Neutrophil (primary cell): ENCODE measurements around the gene HAGH.

Source experiments
- H3K27ac ChIP-seq: fragments of 200-600 bp; sonication (generic); 2 replicates; pipeline ENCODE4 v1.5.1; 2016; ENCODE audit warnings: mild to moderate bottlenecking, moderate library complexity
- H3K27me3 ChIP-seq: fragments of 200-600 bp; sonication (generic); 2 replicates; pipeline ENCODE4 v1.6.0; 2016; ENCODE audit warnings: mild to moderate bottlenecking
- H3K36me3 ChIP-seq: fragments of 200-600 bp; sonication (generic); 2 replicates; pipeline ENCODE4 v1.5.1; 2017
- H3K4me1 ChIP-seq, 2 experiments: fragments of 200-600 bp in 1 of 2; sonication (generic) in 1 of 2; 1 replicate in 1 of 2; 2 replicates in 1 of 2; pipeline versions ENCODE4 v1.5.1 to v1.6.1; 2013 to 2016; ENCODE audit warnings: low read depth in 1 of 2, low read length in 1 of 2, mild to moderate bottlenecking in 1 of 2, moderate library complexity in 1 of 2; ENCODE audit not compliant: control insufficient read depth in 1 of 2, insufficient read depth in 1 of 2
- H3K4me3 ChIP-seq, 2 experiments: fragments of 200-600 bp in 1 of 2; sonication (generic) in 1 of 2; 1 replicate in 1 of 2; 2 replicates in 1 of 2; pipeline ENCODE4 v1.5.1; 2013 to 2016; ENCODE audit warnings: low read depth in 1 of 2, low read length in 1 of 2, mild to moderate bottlenecking in 1 of 2, moderate library complexity in 1 of 2
- H3K9me3 ChIP-seq: fragments of 200-600 bp; sonication (generic); 2 replicates; pipeline ENCODE4 v1.5.1; 2016
- TF ChIP-seq, protein P1 (sequence below): fragments of 200-600 bp; sonication (generic); IDR thresholded peaks from 2 replicates; pipeline ENCODE4 v1.5.1; 2016; ENCODE audit warnings: antibody characterized with exemption

HAGH gene

DNA sequence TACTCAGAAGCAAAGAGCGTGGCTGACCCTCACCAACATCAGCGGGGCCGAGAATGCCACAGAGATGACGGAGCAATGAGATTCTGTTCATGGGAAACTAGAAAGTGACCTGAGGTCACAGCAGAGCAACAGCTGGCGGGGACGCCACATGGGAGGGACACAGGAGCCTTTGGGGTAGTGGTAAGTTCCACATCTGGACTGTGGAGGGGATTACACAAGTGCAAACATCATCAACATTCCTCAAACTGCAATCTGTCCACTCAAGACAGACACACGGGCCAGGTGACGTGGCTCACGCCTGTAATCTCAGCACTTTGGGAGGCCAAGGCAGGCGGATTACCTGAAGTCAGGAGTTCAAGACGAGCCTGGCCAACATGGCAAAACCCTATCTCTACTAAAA is 11.2 kb downstream of the HAGH start:
- TF ChIP-seq, protein P1, sequence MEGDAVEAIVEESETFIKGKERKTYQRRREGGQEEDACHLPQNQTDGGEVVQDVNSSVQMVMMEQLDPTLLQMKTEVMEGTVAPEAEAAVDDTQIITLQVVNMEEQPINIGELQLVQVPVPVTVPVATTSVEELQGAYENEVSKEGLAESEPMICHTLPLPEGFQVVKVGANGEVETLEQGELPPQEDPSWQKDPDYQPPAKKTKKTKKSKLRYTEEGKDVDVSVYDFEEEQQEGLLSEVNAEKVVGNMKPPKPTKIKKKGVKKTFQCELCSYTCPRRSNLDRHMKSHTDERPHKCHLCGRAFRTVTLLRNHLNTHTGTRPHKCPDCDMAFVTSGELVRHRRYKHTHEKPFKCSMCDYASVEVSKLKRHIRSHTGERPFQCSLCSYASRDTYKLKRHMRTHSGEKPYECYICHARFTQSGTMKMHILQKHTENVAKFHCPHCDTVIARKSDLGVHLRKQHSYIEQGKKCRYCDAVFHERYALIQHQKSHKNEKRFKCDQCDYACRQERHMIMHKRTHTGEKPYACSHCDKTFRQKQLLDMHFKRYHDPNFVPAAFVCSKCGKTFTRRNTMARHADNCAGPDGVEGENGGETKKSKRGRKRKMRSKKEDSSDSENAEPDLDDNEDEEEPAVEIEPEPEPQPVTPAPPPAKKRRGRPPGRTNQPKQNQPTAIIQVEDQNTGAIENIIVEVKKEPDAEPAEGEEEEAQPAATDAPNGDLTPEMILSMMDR: no peak
- peaks cover 77% of the 10 kb centered on the region for H3K36me3 ChIP-seq
- no peak overlapping the region for H3K27ac ChIP-seq

DNA sequence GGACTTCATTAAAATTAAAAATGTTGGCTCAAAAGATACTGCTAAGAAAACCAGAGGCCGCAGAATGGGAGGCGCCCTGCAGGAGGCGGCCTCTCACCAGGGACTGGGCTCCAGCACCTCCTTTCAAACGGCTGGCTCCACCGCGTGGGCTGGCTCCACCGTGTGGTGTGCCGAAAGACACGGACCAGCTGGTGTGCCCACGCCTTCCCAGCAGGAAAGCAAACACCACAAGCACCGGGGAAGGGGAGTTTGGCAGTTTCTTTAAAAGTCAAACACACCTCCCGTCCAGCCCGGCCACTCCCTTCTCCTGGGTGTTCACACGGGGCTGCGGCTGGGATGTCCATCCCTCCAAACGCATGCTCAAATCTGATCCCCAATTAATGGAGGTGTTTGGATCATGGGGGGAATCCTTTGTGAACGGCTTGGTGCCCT is 13.9 kb downstream of the HAGH start:
- peaks cover 75% of the 10 kb centered on the region for H3K36me3 ChIP-seq
- TF ChIP-seq, protein P1: no peak
- no peaks in the 10 kb centered on the region for H3K4me1 ChIP-seq
- H3K27ac ChIP-seq: no peak overlapping the region
- no peak overlapping the region for H3K4me3 ChIP-seq
- H3K9me3 ChIP-seq: no peaks in the 10 kb centered on the region
- no peaks in the 10 kb centered on the region for H3K27me3 ChIP-seq

More for the DNA sequence above, 11.2 kb downstream of the HAGH start:
- Histone ChIP-seq H3K9me3 (no peaks in the 10 kb centered on the region), H3K4me3 (no peak overlapping the region), H3K4me1 (no peaks in the 10 kb centered on the region), H3K27me3 (no peaks in the 10 kb centered on the region)

DNA sequence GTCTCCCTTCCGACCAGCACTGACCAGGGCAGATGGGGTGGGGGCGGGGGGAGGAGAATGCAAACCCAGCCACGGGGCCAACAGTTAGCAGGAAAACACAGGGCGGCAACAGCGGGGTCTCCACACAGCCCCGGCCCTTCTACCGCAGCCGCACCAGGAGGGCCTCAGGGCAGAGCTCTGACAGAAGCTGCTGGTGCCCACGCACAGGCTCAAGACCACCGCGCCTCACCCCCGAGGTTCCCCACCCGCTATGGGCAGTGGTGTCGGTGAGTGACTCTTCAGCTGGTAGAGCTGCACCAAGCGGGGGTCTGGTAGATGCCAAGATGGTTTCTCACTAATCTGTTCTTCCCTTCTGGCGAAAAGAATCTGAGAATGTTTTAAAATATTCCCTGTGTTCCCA is 16.1 kb downstream of the HAGH start:
- Histone ChIP-seq H3K4me1 (no peaks in the 10 kb centered on the region), H3K27me3 (no peaks in the 10 kb centered on the region), H3K27ac (no peak overlapping the region), H3K9me3 (no peaks in the 10 kb centered on the region), H3K36me3 (peaks cover 70% of the 10 kb centered on the region), H3K4me3 (no peak overlapping the region)
- TF ChIP-seq, protein P1: no peak

DNA sequence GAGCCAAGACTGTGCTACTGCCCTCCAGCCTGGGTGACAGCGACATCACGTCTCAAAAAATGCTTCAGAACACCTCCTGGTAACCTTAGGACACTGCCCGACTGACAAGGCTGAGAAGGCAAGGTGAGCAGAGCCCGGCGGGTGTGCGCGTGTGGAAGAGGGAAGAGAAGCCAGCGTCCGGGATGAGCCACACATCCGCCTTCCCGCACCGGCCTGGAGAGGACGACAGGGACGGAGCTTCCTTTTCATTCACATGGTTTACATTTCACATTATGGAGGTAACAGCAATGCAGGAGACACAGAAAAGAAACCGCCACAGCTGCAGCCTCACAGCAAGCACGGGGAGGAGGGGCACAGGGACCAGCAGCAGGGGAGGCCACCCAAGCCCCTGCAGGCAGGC is 16.5 kb downstream of the HAGH start:
- H3K36me3 ChIP-seq: peaks cover 69% of the 10 kb centered on the region
- no peaks in the 10 kb centered on the region for H3K27me3 ChIP-seq
- H3K27ac ChIP-seq: no peak overlapping the region
- no peaks in the 10 kb centered on the region for H3K4me1 ChIP-seq
- H3K9me3 ChIP-seq: no peaks in the 10 kb centered on the region
- H3K4me3 ChIP-seq: no peak overlapping the region
- TF ChIP-seq, protein P1: no peak

DNA sequence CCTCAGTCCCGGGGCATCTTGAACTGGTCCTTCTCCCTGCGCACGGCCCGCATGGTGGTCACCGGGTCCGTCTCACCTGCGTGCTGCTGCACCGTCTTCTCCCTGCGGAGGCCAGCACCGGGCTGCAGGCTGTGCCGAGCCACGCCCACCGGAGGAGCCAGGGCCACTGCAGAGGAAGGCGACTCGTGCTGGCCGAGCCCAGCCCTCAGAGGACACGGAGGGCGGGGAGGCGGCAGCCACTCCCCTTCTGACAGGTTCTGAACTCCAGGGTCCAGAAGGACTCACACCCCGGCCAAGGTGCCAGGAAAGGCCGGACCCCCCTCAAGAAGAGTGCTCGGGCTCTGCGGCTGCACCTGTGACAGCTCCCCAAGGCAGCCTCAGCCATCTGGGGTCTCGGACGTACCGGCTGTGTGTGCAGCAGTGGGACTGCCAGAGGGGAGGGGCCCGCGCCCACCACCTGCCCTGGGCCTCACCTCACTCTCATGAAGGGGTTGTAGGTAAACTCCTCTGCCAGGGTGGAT is 17.3 kb downstream of the HAGH start:
- TF ChIP-seq, protein P1: no peak
- Histone ChIP-seq H3K27me3 (no peaks in the 10 kb centered on the region), H3K9me3 (no peaks in the 10 kb centered on the region), H3K4me1 (no peaks in the 10 kb centered on the region), H3K27ac (no peak overlapping the region), H3K36me3 (peaks cover 64% of the 10 kb centered on the region), H3K4me3 (no peak overlapping the region)

DNA sequence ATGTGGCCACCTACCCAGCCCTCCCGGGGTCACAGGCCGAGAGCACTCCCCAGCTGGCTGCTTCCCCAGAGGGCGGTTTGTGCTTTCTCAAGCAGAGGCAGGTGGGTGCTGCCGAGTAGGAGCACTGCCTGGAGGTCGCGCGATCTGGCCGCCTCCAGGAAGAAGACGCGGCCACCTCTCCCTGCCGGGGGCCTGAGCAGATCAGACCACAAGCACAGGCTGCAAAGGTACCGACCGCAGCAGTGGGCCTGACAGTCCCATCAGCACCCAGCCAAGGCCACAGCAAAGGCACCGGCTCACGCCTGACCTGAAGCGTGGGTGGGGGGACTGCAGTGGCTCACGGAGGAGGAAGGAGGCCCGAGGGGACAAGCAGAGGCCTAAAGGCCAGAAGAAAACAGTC is 17.9 kb downstream of the HAGH start:
- H3K27ac ChIP-seq: no peak overlapping the region
- H3K4me3 ChIP-seq: no peak overlapping the region
- H3K36me3 ChIP-seq: peaks cover 57% of the 10 kb centered on the region
- no peaks in the 10 kb centered on the region for H3K4me1 ChIP-seq
- no peaks in the 10 kb centered on the region for H3K9me3 ChIP-seq
- H3K27me3 ChIP-seq: no peaks in the 10 kb centered on the region
- TF ChIP-seq, protein P1: no peak
